ENCODE measurements around the gene GCNT4. TPM values are rescaled to one million over a fixed set of nuclear protein-coding genes. Genes with fewer than 3 reads are reported as not detected.

GCNT4 gene
- total and polyA plus RNA-seq, 10 donors = 0.37 to 3.8 (median 2.1) TPM

DNA sequence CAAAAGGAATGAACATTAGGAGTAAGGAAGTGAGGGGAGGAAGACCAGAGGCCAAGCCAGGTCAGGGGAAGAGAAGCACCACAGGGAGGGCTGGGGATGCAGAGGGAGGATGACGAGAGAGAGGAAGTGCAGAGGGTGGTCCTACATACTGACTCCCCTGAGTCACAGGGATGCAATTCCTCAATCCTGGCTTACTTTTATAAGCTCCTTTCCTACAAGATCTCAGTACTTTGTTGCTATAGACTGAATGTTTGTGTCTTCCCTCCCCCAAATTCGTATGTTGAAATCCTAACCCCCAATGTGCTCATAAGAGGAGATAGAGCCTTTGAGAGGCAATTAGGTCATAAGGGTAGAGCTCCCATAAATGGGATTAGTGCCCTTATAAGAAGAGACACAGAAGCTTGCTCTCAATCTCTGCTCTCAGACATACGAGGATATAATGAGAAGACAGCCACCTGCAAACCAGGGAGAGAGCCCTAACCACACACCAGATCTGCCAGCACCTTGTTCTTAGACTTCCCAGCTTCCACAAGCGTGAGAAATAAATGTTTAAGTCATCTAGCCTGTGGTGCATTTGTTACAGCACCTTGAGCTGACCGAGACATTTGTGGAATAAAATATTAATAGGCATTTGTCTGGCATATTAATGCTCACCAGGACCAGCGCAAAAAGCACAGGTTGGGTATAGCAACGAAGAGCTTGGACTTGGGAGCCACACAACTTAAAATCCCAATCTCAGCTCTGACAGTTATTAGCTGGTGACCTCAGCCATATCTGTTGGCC lies 33.4 kb downstream of the GCNT4 start:
- Histone ChIP-seq H3K4me1 (peaks cover 0 to 3% (median 0%) of the 10 kb centered on the region in 6 donors), H3K27ac (no peak overlapping the region), H3K27me3 (replicated peaks in 1 of 7) (no peaks in the 10 kb centered on the region), H3K9me3 (peaks cover 0 to 5% (median 0%) of the 10 kb centered on the region in 8 donors), H3K36me3 (no peaks in the 10 kb centered on the region), H3K4me3 (no peak overlapping the region)
- intact Hi-C loops (cut with DNase I; ENCODE audit: low total_unique reads) = no loop called here
- no peak for TF ChIP-seq POLR2A (IDR thresholded peaks at IDR 0.05)
- no peak for TF ChIP-seq POLR2AphosphoS5 (IDR thresholded peaks at IDR 0.05)
- TF ChIP-seq, protein P1, sequence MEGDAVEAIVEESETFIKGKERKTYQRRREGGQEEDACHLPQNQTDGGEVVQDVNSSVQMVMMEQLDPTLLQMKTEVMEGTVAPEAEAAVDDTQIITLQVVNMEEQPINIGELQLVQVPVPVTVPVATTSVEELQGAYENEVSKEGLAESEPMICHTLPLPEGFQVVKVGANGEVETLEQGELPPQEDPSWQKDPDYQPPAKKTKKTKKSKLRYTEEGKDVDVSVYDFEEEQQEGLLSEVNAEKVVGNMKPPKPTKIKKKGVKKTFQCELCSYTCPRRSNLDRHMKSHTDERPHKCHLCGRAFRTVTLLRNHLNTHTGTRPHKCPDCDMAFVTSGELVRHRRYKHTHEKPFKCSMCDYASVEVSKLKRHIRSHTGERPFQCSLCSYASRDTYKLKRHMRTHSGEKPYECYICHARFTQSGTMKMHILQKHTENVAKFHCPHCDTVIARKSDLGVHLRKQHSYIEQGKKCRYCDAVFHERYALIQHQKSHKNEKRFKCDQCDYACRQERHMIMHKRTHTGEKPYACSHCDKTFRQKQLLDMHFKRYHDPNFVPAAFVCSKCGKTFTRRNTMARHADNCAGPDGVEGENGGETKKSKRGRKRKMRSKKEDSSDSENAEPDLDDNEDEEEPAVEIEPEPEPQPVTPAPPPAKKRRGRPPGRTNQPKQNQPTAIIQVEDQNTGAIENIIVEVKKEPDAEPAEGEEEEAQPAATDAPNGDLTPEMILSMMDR (IDR thresholded peaks at IDR 0.05 in 8 of 11, conservative IDR thresholded peaks at IDR 0.05 in 3 of 11) = no peak
- WGBS, 5 donors = 70 to 80% (median 76%) methylated on average over 7 of the region's 7 CpGs
- no peak for DNase-seq

DNA sequence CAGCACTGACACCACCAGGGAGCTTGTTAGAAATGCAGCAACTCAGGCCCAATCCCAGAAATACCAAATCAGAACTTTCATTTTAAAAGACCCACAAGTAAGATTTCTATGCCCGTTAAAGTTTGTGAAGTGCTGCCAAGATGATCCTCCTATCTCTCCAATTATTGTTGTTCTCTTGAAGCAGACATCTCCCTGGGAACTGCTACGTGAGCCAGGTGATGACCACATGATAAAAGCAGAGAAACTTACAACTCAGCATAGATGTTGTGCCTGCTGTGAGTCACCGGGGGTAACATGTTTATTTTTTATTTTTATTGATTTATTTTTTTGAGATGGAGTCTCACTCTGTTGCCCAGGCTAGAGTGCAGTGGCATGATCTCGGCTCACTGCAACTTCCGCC lies 34.4 kb downstream of the GCNT4 start:
- 75 to 96% (median 92%) methylated on average over 5 of the region's 5 CpGs for WGBS, 5 donors

DNA sequence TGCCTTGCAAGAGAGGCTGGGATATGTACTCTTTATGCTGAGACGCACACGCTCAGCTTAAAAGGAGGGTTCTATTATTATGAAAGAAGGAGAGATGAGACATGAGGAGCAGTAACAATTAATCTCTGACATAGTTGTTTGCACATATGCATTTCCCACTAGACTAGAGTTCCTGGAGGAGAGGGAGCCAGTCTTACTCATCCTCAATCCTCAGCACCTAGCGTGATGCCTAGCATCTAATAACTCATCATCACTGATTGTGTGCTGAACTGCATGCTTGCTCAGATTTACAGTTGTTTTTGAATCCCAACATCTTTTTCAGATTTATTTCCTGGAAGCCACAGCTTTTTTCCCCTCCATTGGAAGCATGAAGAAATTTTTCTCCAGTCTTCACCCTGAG lies 35.5 kb downstream of the GCNT4 start:
- H3K36me3 ChIP-seq = no peaks in the 10 kb centered on the region
- H3K4me1 ChIP-seq = no peaks in the 10 kb centered on the region
- intact Hi-C loops (cut with DNase I; ENCODE audit: low total_unique reads) = no loop called here
- no peak overlapping the region for H3K4me3 ChIP-seq
- DNase-seq = no peak
- H3K9me3 ChIP-seq = peaks cover 0 to 5% (median 0%) of the 10 kb centered on the region in 8 donors
- 90 to 95% (median 94%) methylated on average over 3 of the region's 3 CpGs for WGBS, 5 donors
- no peak overlapping the region for H3K27ac ChIP-seq
- TF ChIP-seq, protein P1 (IDR thresholded peaks at IDR 0.05 in 8 of 11, conservative IDR thresholded peaks at IDR 0.05 in 3 of 11) = no peak
- TF ChIP-seq POLR2A (IDR thresholded peaks at IDR 0.05) (no peak), POLR2AphosphoS5 (IDR thresholded peaks at IDR 0.05) (no peak)
- no peaks in the 10 kb centered on the region for H3K27me3 ChIP-seq (replicated peaks in 1 of 7)

More for the DNA sequence above, 34.4 kb downstream of the GCNT4 start:
- Histone ChIP-seq H3K27ac (no peak overlapping the region), H3K9me3 (peaks cover 0 to 5% (median 0%) of the 10 kb centered on the region in 8 donors), H3K4me1 (no peaks in the 10 kb centered on the region), H3K36me3 (no peaks in the 10 kb centered on the region), H3K27me3 (replicated peaks in 1 of 7) (no peaks in the 10 kb centered on the region), H3K4me3 (no peak overlapping the region)
- intact Hi-C loops (cut with DNase I; ENCODE audit: low total_unique reads) = no loop called here
- DNase-seq = no peak
- TF ChIP-seq POLR2A (IDR thresholded peaks at IDR 0.05) (no peak), POLR2AphosphoS5 (IDR thresholded peaks at IDR 0.05) (no peak)
- TF ChIP-seq, protein P1 (IDR thresholded peaks at IDR 0.05 in 8 of 11, conservative IDR thresholded peaks at IDR 0.05 in 3 of 11) = no peak

DNA sequence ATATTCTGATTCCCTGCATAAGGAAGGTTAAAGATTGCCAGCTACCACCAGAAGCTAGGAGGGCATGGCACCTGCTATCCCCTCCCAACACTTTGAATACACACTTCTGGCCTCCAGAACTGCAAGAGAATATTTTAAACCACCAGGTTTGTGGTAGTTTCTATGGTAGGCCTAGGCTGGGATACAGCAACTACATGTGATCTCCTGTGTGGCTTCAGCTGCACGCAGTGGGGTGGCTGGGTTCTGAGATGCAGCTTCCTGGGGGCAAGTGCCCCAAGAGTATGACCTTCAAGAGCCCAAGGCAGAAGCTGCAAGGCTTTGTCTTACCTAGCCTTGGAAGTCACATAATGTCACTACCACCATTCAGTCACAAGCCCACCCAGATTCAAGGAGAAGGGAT lies 39.6 kb downstream of the GCNT4 start:
- WGBS, 5 donors = 75 to 100% (median 89%) methylated on average over 1 of the region's 1 CpG
- no peak overlapping the region for H3K27ac ChIP-seq
- peaks cover 0 to 5% (median 0%) of the 10 kb centered on the region in 8 donors for H3K9me3 ChIP-seq
- no peak for DNase-seq
- no peaks in the 10 kb centered on the region for H3K36me3 ChIP-seq
- intact Hi-C loops (cut with DNase I; ENCODE audit: low total_unique reads) = no loop called here
- no peak overlapping the region for H3K4me3 ChIP-seq
- H3K27me3 ChIP-seq (replicated peaks in 1 of 7) = no peaks in the 10 kb centered on the region
- no peaks in the 10 kb centered on the region for H3K4me1 ChIP-seq
- TF ChIP-seq POLR2A (IDR thresholded peaks at IDR 0.05) (no peak), POLR2AphosphoS5 (IDR thresholded peaks at IDR 0.05) (no peak)
- TF ChIP-seq, protein P1 (IDR thresholded peaks at IDR 0.05 in 8 of 11, conservative IDR thresholded peaks at IDR 0.05 in 3 of 11) = no peak

Measured in spleen (tissue), 11 donors.